ENCODE measurements around the gene PSME3.
A peak's percentile ranks its signal among the peaks of the same experiment; 100 is the strongest.
"Not testable (repeated sequence)": the region's sequence is repeated elsewhere in the genome, so short reads cannot be mapped to it uniquely, and the experiment has no call there.

The PSME3 gene

GRCh38 chr17:42882166-42882565, 49.0 kb downstream of the PSME3 start:
- H3K27me3 ChIP-seq (ENCODE audit: control insufficient read depth in 1 of 2, insufficient read depth in 2 of 2, low read length in 2 of 2): no peaks in the 10 kb centered on the region
- no peak overlapping the region for H3K9ac ChIP-seq (ENCODE audit: low read length)
- no peak overlapping the region for H3K27ac ChIP-seq (ENCODE audit: low read depth, low read length)
- H3K4me1 ChIP-seq (ENCODE audit: insufficient read depth, low read length): no peaks in the 10 kb centered on the region
- H3K9me3 ChIP-seq (ENCODE audit: low read length): no peaks in the 10 kb centered on the region
- no peak overlapping the region for H3K4me3 ChIP-seq (ENCODE audit: low read depth in 1 of 2, low read length in 2 of 2)
- H3K36me3 ChIP-seq (ENCODE audit: insufficient read depth, low read length): peaks cover 1% of the 10 kb centered on the region

- Histone ChIP-seq H3K4me1 (ENCODE audit: insufficient read depth, low read length) (no peaks in the 10 kb centered on the region), H3K9ac (ENCODE audit: low read length) (no peak overlapping the region), H3K27ac (ENCODE audit: low read depth, low read length) (no peak overlapping the region)
Observed at GRCh38 chr17:42883802-42884558, 50.8 kb downstream of the PSME3 start.

DNA sequence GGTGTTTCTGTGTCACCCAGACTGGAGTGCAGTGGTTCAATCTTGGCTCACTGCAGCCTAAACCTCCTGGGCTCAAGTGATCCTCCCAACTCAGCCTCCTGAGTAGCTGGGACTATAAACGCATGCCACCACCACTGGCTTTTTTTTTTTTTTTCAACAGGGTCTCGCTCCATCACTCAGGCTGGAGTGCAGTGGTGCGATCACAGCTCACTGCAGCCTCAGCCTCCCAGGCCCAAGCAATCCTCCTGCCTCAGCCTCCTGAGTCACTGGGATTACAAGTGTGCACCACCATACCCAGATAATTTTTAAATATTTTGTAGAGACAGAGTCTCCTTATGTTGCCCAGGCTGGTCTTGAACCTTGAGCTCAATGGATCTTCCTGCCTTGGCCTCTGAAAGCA, 52.6 kb downstream of the PSME3 start:
- not testable (repeated sequence) for H3K9me3 ChIP-seq (ENCODE audit: low read length); H3K9ac ChIP-seq (ENCODE audit: low read length); H3K27ac ChIP-seq (ENCODE audit: low read depth, low read length); H3K27me3 ChIP-seq (ENCODE audit: control insufficient read depth in 1 of 2, insufficient read depth in 2 of 2, low read length in 2 of 2); H3K36me3 ChIP-seq (ENCODE audit: insufficient read depth, low read length); H3K4me3 ChIP-seq (ENCODE audit: low read depth in 1 of 2, low read length in 2 of 2); H3K4me1 ChIP-seq (ENCODE audit: insufficient read depth, low read length)

More at GRCh38 chr17:42883802-42884558, 50.8 kb downstream of the PSME3 start:
- Histone ChIP-seq H3K36me3 (ENCODE audit: insufficient read depth, low read length) (no peaks in the 10 kb centered on the region), H3K4me3 (ENCODE audit: low read depth in 1 of 2, low read length in 2 of 2) (no peak overlapping the region), H3K27me3 (ENCODE audit: control insufficient read depth in 1 of 2, insufficient read depth in 2 of 2, low read length in 2 of 2) (no peaks in the 10 kb centered on the region), H3K9me3 (ENCODE audit: low read length) (no peaks in the 10 kb centered on the region)

- no peaks in the 10 kb centered on the region for H3K27me3 ChIP-seq (ENCODE audit: control insufficient read depth in 1 of 2, insufficient read depth in 2 of 2, low read length in 2 of 2)
- H3K9me3 ChIP-seq (ENCODE audit: low read length): no peaks in the 10 kb centered on the region
- H3K27ac ChIP-seq (ENCODE audit: low read depth, low read length): no peak overlapping the region
- no peak overlapping the region for H3K9ac ChIP-seq (ENCODE audit: low read length)
- no peaks in the 10 kb centered on the region for H3K36me3 ChIP-seq (ENCODE audit: insufficient read depth, low read length)
- peaks cover 4% of the 10 kb centered on the region for H3K4me1 ChIP-seq (ENCODE audit: insufficient read depth, low read length)
- no peak overlapping the region for H3K4me3 ChIP-seq (ENCODE audit: low read depth in 1 of 2, low read length in 2 of 2)
Observed at GRCh38 chr17:42886283-42887176, 53.3 kb downstream of the PSME3 start.

DNA sequence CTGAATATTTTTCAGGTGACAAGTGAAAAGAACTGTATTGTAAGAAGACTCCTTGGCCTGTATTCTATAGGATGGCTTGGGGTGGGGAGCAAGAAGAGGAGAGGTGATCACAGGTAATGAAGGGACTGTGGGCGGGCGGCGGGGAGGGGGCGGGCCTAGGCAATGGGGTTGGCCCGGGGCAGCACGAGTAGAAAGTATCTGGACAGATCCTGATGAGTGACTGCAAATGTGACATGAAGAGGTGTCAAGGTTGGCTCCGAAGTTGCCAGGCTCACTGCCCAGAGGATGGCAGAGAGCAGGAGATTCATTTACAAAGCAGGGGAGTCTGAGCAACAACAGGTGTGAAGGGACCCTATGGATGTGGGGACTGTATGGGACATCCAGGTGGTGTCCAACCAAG, 56.6 kb downstream of the PSME3 start:
- peaks cover 28% of the 10 kb centered on the region for H3K4me1 ChIP-seq (ENCODE audit: insufficient read depth, low read length)

GRCh38 chr17:42891539-42892152, 58.4 kb downstream of the PSME3 start:
- H3K27me3 ChIP-seq (ENCODE audit: control insufficient read depth in 1 of 2, insufficient read depth in 2 of 2, low read length in 2 of 2): no peaks in the 10 kb centered on the region
- peaks cover 33% of the 10 kb centered on the region for H3K4me1 ChIP-seq (ENCODE audit: insufficient read depth, low read length)
- H3K27ac ChIP-seq (ENCODE audit: low read depth, low read length): peak overlapping the region; percentile 47
- no peak overlapping the region for H3K9ac ChIP-seq (ENCODE audit: low read length)
- H3K9me3 ChIP-seq (ENCODE audit: low read length): no peaks in the 10 kb centered on the region
- H3K36me3 ChIP-seq (ENCODE audit: insufficient read depth, low read length): no peaks in the 10 kb centered on the region
- H3K4me3 ChIP-seq (ENCODE audit: low read depth in 1 of 2, low read length in 2 of 2): peak overlapping the region in 1 of 2 donors; percentile 5

More for the DNA sequence above, 56.6 kb downstream of the PSME3 start:
- H3K27me3 ChIP-seq (ENCODE audit: control insufficient read depth in 1 of 2, insufficient read depth in 2 of 2, low read length in 2 of 2): no peaks in the 10 kb centered on the region
- no peak overlapping the region for H3K4me3 ChIP-seq (ENCODE audit: low read depth in 1 of 2, low read length in 2 of 2)
- H3K36me3 ChIP-seq (ENCODE audit: insufficient read depth, low read length): no peaks in the 10 kb centered on the region
- no peak overlapping the region for H3K9ac ChIP-seq (ENCODE audit: low read length)
- no peak overlapping the region for H3K27ac ChIP-seq (ENCODE audit: low read depth, low read length)
- H3K9me3 ChIP-seq (ENCODE audit: low read length): no peaks in the 10 kb centered on the region

DNA sequence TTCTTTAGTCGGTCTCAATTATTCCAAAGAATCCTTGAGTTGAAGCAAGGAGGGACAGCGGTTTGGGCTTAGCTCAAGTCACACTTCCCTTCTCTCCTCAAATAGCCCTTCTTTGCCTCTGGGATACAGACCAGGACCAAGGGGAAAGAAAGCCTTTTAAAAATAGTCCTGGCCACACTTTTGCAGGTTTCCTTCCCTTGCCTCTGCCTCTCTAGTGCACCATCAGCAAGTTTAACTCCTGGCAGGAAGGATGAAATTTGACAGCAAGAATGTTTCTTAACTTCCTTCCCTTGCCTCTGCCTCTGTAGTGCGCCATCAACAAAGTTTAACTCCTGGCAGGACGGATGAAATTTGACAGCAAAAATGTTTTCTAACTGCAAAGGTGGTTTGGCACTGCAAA, 60.2 kb downstream of the PSME3 start:
- H3K4me1 ChIP-seq (ENCODE audit: insufficient read depth, low read length): peaks cover 33% of the 10 kb centered on the region
- no peaks in the 10 kb centered on the region for H3K9me3 ChIP-seq (ENCODE audit: low read length)
- H3K27ac ChIP-seq (ENCODE audit: low read depth, low read length): no peak overlapping the region
- H3K36me3 ChIP-seq (ENCODE audit: insufficient read depth, low read length): no peaks in the 10 kb centered on the region
- H3K27me3 ChIP-seq (ENCODE audit: control insufficient read depth in 1 of 2, insufficient read depth in 2 of 2, low read length in 2 of 2): no peaks in the 10 kb centered on the region
- no peak overlapping the region for H3K4me3 ChIP-seq (ENCODE audit: low read depth in 1 of 2, low read length in 2 of 2)
- H3K9ac ChIP-seq (ENCODE audit: low read length): no peak overlapping the region

Measured in muscle layer of colon (tissue), 2 donors.